ENCODE data around the gene TMEM30B. TPM values are rescaled to one million over a fixed set of nuclear protein-coding genes. Genes with fewer than 3 reads are reported as not detected.

TMEM30B gene
- total RNA-seq, 4 donors from 2014 or later: 15.6 to 47.6 (median 39.9) TPM

- Histone ChIP-seq H3K4me3 (no peak overlapping the region), H3K9me3 (no peaks in the 10 kb centered on the region), H3K27ac (no peak overlapping the region), H3K4me1 (peaks cover 0 to 18% (median 2%) of the 10 kb centered on the region in 4 donors), H3K27me3 (no peaks in the 10 kb centered on the region), H3K36me3 (no peaks in the 10 kb centered on the region)
- peak; percentile 58 to 91 for DNase-seq (ENCODE audit: low spot score in 2 of 2)
- WGBS, 2 donors: 8 to 9% methylated on average over 7 of the region's 7 CpGs
- TF ChIP-seq CTCF (IDR thresholded peaks at IDR 0.05) (peak; percentile 65 to 85 (median 77)), POLR2A (IDR thresholded peaks at IDR 0.05) (no peak), EP300 (IDR thresholded peaks at IDR 0.05) (peak in 1 of 2 donors; percentile 67)
Observed at GRCh38 chr14:61252369-61253063, 28.6 kb downstream of the TMEM30B start.

GRCh38 chr14:61250063-61250462, 31.1 kb downstream of the TMEM30B start:
- WGBS, 2 donors: 91 to 92% methylated on average over 9 of the region's 9 CpGs
- no peaks in the 10 kb centered on the region for H3K9me3 ChIP-seq
- H3K4me1 ChIP-seq: peaks cover 0 to 11% (median 2%) of the 10 kb centered on the region in 4 donors
- no peaks in the 10 kb centered on the region for H3K36me3 ChIP-seq
- H3K27ac ChIP-seq: no peak overlapping the region
- no peak overlapping the region for H3K4me3 ChIP-seq
- no peaks in the 10 kb centered on the region for H3K27me3 ChIP-seq
- no peak for TF ChIP-seq CTCF (IDR thresholded peaks at IDR 0.05)
- no peak for DNase-seq (ENCODE audit: low spot score in 2 of 2)

GRCh38 chr14:61247935-61248334, 33.2 kb downstream of the TMEM30B start:
- H3K27me3 ChIP-seq: no peaks in the 10 kb centered on the region
- H3K4me3 ChIP-seq: no peak overlapping the region
- WGBS, 2 donors: 57 to 59% methylated on average over 1 of the region's 1 CpG
- DNase-seq (ENCODE audit: low spot score in 2 of 2): no peak
- no peak for TF ChIP-seq CTCF (IDR thresholded peaks at IDR 0.05)
- no peak for TF ChIP-seq POLR2A (IDR thresholded peaks at IDR 0.05)
- no peak for TF ChIP-seq EP300 (IDR thresholded peaks at IDR 0.05)
- no peak overlapping the region for H3K27ac ChIP-seq
- H3K36me3 ChIP-seq: no peaks in the 10 kb centered on the region
- H3K4me1 ChIP-seq: peaks cover 0 to 7% (median 2%) of the 10 kb centered on the region in 4 donors
- no peaks in the 10 kb centered on the region for H3K9me3 ChIP-seq

- no peak overlapping the region for H3K4me3 ChIP-seq
- H3K36me3 ChIP-seq: no peaks in the 10 kb centered on the region
- no peaks in the 10 kb centered on the region for H3K4me1 ChIP-seq
- no peak for DNase-seq (ENCODE audit: low spot score in 2 of 2)
- H3K27ac ChIP-seq: no peak overlapping the region
- no peak for TF ChIP-seq EP300 (IDR thresholded peaks at IDR 0.05)
- TF ChIP-seq POLR2A (IDR thresholded peaks at IDR 0.05): no peak
- TF ChIP-seq CTCF (IDR thresholded peaks at IDR 0.05): no peak
- WGBS, 2 donors: 85 to 87% methylated on average over 4 of the region's 4 CpGs
- peaks cover 0 to 2% (median 0%) of the 10 kb centered on the region in 4 donors for H3K9me3 ChIP-seq
- H3K27me3 ChIP-seq: no peaks in the 10 kb centered on the region
Observed at GRCh38 chr14:61246721-61247120, 34.4 kb downstream of the TMEM30B start.

GRCh38 chr14:61244009-61244408, 37.1 kb downstream of the TMEM30B start:
- WGBS, 2 donors: 70 to 71% methylated on average over 9 of the region's 9 CpGs
- no peak for DNase-seq (ENCODE audit: low spot score in 2 of 2)
- Histone ChIP-seq H3K36me3 (no peaks in the 10 kb centered on the region), H3K9me3 (peaks cover 0 to 20% (median 0%) of the 10 kb centered on the region in 4 donors), H3K4me3 (no peak overlapping the region), H3K4me1 (no peaks in the 10 kb centered on the region), H3K27ac (no peak overlapping the region), H3K27me3 (no peaks in the 10 kb centered on the region)
- TF ChIP-seq POLR2A (IDR thresholded peaks at IDR 0.05) (no peak), EP300 (IDR thresholded peaks at IDR 0.05) (no peak), CTCF (IDR thresholded peaks at IDR 0.05) (no peak)
